Measurements from ENCODE around the gene C19orf38.

DNA sequence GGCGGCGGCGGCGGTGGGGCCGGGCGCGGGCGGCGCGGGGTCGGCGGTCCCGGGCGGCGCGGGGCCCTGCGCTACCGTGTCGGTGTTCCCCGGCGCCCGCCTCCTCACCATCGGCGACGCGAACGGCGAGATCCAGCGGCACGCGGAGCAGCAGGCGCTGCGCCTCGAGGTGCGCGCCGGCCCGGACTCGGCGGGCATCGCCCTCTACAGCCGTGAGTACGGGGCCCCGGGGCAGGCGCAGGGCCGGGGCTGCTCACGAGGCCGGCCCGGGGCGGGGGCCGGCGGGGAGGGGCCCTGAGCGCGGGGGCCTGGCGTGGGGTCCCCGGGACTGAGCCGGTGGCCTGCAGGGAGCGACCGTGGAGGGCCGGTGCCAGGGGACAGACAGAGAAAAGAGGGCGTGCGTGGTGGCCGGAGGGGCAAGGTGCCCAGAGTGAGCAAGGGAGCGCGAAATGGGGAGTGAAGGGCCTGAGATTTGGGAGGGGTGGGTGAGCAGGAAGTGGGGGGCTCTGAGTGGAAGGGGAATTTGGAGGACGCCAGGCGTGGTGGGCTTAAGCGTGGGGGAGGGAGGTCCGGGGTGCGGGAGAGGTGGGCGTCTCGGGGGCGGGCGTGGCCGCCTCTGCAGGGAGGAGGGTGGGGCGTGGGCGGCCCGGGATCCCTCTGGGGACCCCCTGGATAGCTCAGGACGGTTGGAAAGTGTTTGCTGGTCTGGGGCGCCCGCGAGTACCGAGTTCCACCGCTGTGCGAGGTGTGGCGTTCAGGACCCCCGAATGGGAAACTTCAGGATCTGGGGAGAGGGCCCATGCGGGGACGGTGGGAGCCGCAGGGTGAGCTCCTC, 23.7 kb downstream of the C19orf38 start:
- TF ChIP-seq CTCF (IDR thresholded peaks at IDR 0.05; ENCODE audit: low read depth, low read length): no peak
- TF ChIP-seq EZH2phosphoT487 (IDR thresholded peaks at IDR 0.05; ENCODE audit: low read depth): no peak
